Natural killer cell (primary cell): ENCODE data around the gene MAP4K2. TPM values are rescaled to one million over a fixed set of nuclear protein-coding genes. Genes with fewer than 3 reads are reported as not detected.

Experiments used
- ATAC-seq, 3 donors: fragments of 150-1000 bp in 2 of 3; fragments of 200-7000 bp in 1 of 3; cut with Tn5 transposase; 1 replicate in 1 of 3; 2 replicates in 2 of 3; pipeline ENCODE4 v1.10.0; 2021; ENCODE audit warnings: mild to moderate bottlenecking in 2 of 3, moderate library complexity in 2 of 3
- DNase-seq, 2 donors: peaks; one replicate each; pipeline versions ENCODE4 v3.0.0 to v3.0.0-alpha.2; 2013 to 2021; ENCODE audit warnings: mixed read lengths in 1 of 2
- H3K27ac ChIP-seq: one replicate; pipeline ENCODE4 v1.5.1; 2013; ENCODE audit warnings: mild to moderate bottlenecking, low read length
- H3K27me3 ChIP-seq: one replicate; pipeline ENCODE4 v1.6.1; 2013; ENCODE audit warnings: low read length; ENCODE audit not compliant: control insufficient read depth, insufficient read depth
- H3K36me3 ChIP-seq: one replicate; pipeline ENCODE4 v1.6.1; 2013; ENCODE audit warnings: low read length; ENCODE audit not compliant: control insufficient read depth, insufficient read depth
- H3K4me1 ChIP-seq: one replicate; pipeline ENCODE4 v1.6.1; 2013; ENCODE audit warnings: low read length; ENCODE audit not compliant: control insufficient read depth, insufficient read depth
- H3K4me3 ChIP-seq: one replicate; pipeline ENCODE4 v1.5.1; 2013; ENCODE audit warnings: low read length
- H3K9me3 ChIP-seq: one replicate; pipeline ENCODE4 v1.6.1; 2013; ENCODE audit warnings: low read length; ENCODE audit not compliant: control insufficient read depth, insufficient read depth
- H3K27ac Mint-ChIP-seq, 2 donors: one replicate each; pipeline ENCODE4 v1.8.0; 2022; ENCODE audit warnings: mild to moderate bottlenecking in 2 of 2, mixed read lengths in 2 of 2, moderate library complexity in 1 of 2
- H3K27me3 Mint-ChIP-seq, 2 donors: one replicate each; pipeline ENCODE4 v1.8.0; 2022; ENCODE audit warnings: low read depth in 2 of 2, mixed read lengths in 2 of 2
- H3K36me3 Mint-ChIP-seq: one replicate; pipeline ENCODE4 v1.8.0; 2022; ENCODE audit warnings: mixed read lengths
- H3K4me1 Mint-ChIP-seq, 2 donors: one replicate each; pipeline ENCODE4 v1.8.0; 2022; ENCODE audit warnings: mixed read lengths in 2 of 2
- H3K4me3 Mint-ChIP-seq: one replicate; pipeline ENCODE4 v1.8.0; 2022; ENCODE audit warnings: mild to moderate bottlenecking, moderate library complexity, mixed read lengths
- H3K9me3 Mint-ChIP-seq, 2 donors: one replicate each; pipeline ENCODE4 v1.8.0; 2022; ENCODE audit warnings: mixed read lengths in 2 of 2
- CTCF ChIP-seq: fragments of 200-600 bp; IDR thresholded peaks from one replicate; pipeline ENCODE4 v1.8.0; 2022; ENCODE audit warnings: antibody characterized with exemption
- WGBS: methylation state at CpG from one replicate; pipeline ENCODE4 v1.1.7; 2013; ENCODE audit warnings: missing lambda C conversion rate; ENCODE audit not compliant: insufficient coverage; 5-methylcytosine and 5-hydroxymethylcytosine counted together
- intact Hi-C: fragments of 100-400 bp; cut with micrococcal nuclease; formaldehyde crosslinking; loops from one replicate; pipeline ENCODE4 v1.14.2; 2022
- total RNA-seq, 4 donors: library from RNA; stranded (reverse); fragments of 120-200 nt in 1 of 4; gene quantifications; one replicate each; pipeline versions ENCODE4 v1.2.3 to v1.2.4, GENCODE V29; 2013 to 2022

MAP4K2 gene
- total RNA-seq, 3 donors from 2014 or later (not counting 1 experiment from before 2014, with no cell fraction given), result 38.3 to 40.6 (median 38.7) TPM

- Histone ChIP-seq H3K27me3 (no peaks in the 10 kb centered on the region), H3K4me3 (no peak overlapping the region), H3K36me3 (peaks cover 81% of the 10 kb centered on the region), H3K9me3 (no peaks in the 10 kb centered on the region), H3K27ac (no peak overlapping the region), H3K4me1 (peaks cover 26% of the 10 kb centered on the region)
- no peaks in the 10 kb centered on the region for H3K9me3 Mint-ChIP-seq
- H3K4me1 Mint-ChIP-seq, result peaks cover 75 to 77% of the 10 kb centered on the region in 2 donors
- intact Hi-C loops, result loop anchor here (10.0 kb wide), 1 partner anchor 341 kb away; the partner anchor contains the start of genes TM7SF2 and ZNHIT2
- TF ChIP-seq CTCF, result no peak
- H3K36me3 Mint-ChIP-seq, result peaks cover 54% of the 10 kb centered on the region
- H3K27ac Mint-ChIP-seq, result no peak overlapping the region
- DNase-seq, result no peak
- no peaks in the 10 kb centered on the region for H3K27me3 Mint-ChIP-seq
- ATAC-seq, result no peak
- 89% methylated on average over 5 of the region's 5 CpGs for WGBS
- no peak overlapping the region for H3K4me3 Mint-ChIP-seq
These were observed 28.9 kb downstream of the MAP4K2 start for GRCh38 chr11:64774144-64774543.

GRCh38 chr11:64772303-64773018 lies 30.6 kb downstream of the MAP4K2 start:
- Histone ChIP-seq H3K27ac (peak overlapping the region; percentile 43), H3K27me3 (no peaks in the 10 kb centered on the region), H3K4me3 (no peak overlapping the region), H3K9me3 (no peaks in the 10 kb centered on the region), H3K4me1 (peaks cover 35% of the 10 kb centered on the region), H3K36me3 (peaks cover 98% of the 10 kb centered on the region)
- DNase-seq (no peak), ATAC-seq (no peak)
- peak overlapping the region; percentile 49 for H3K4me3 Mint-ChIP-seq
- no peak for TF ChIP-seq CTCF
- peaks cover 63% of the 10 kb centered on the region for H3K36me3 Mint-ChIP-seq
- WGBS, result no CpG with 5 or more reads among the region's 3 CpGs
- intact Hi-C loops, result loop anchor here (10.0 kb wide), 1 partner anchor 342 kb away; the partner anchor contains the start of genes TM7SF2 and ZNHIT2
- peaks cover 81 to 82% of the 10 kb centered on the region in 2 donors for H3K4me1 Mint-ChIP-seq
- no peaks in the 10 kb centered on the region for H3K27me3 Mint-ChIP-seq
- peak overlapping the region; percentile 45 to 67 for H3K27ac Mint-ChIP-seq
- no peaks in the 10 kb centered on the region for H3K9me3 Mint-ChIP-seq

- no peaks in the 10 kb centered on the region for H3K27me3 Mint-ChIP-seq
These were observed 31.2 kb downstream of the MAP4K2 start for GRCh38 chr11:64771861-64772260.

More at GRCh38 chr11:64771861-64772260, 31.2 kb downstream of the MAP4K2 start:
- Histone ChIP-seq H3K4me3 (no peak overlapping the region), H3K36me3 (peaks cover 98% of the 10 kb centered on the region), H3K4me1 (peaks cover 35% of the 10 kb centered on the region), H3K9me3 (no peaks in the 10 kb centered on the region), H3K27ac (peak overlapping the region; percentile 43), H3K27me3 (no peaks in the 10 kb centered on the region)
- Mint-ChIP-seq H3K4me3 (peak overlapping the region; percentile 49), H3K27ac (peak overlapping the region; percentile 45 to 67), H3K36me3 (peaks cover 62% of the 10 kb centered on the region), H3K9me3 (no peaks in the 10 kb centered on the region), H3K4me1 (peaks cover 81% of the 10 kb centered on the region in 2 donors)
- WGBS, result no CpG with 5 or more reads among the region's 2 CpGs
- no peak for TF ChIP-seq CTCF
- no peak for DNase-seq
- intact Hi-C loops, result loop anchor here (10.0 kb wide), 1 partner anchor 343 kb away; the partner anchor contains the start of genes TM7SF2 and ZNHIT2
- ATAC-seq, result no peak
